Retinal pigment epithelial cell (primary cell): ENCODE measurements around the gene PKIB.

Source experiments
- DNase-seq: peaks from one replicate; pipeline ENCODE4 v3.0.0-alpha.2; 2010; ENCODE audit warnings: low read depth
- H3K4me3 ChIP-seq: 2 replicates; pipeline ENCODE4 v1.5.1; 2011; ENCODE audit warnings: mild to moderate bottlenecking, low read length, control low read depth, moderate library complexity
- CTCF ChIP-seq: conservative IDR thresholded peaks from 2 replicates; pipeline ENCODE4 v1.5.1; 2011; ENCODE audit warnings: low read depth, low read length, control low read depth, inconsistent platforms

Gene PKIB

GRCh38 chr6:122772724-122773415, 162.7 kb downstream of the PKIB start:
- TF ChIP-seq CTCF = no peak
- no peak for DNase-seq
- no peak overlapping the region for H3K4me3 ChIP-seq
